HG03159 (cell line): ENCODE measurements around the gene WDR37.
"Not testable (repeated sequence)": the region's sequence is repeated elsewhere in the genome, so short reads cannot be mapped to it uniquely, and the experiment has no call there.

Experiments used
- ATAC-seq: cut with Tn5 transposase; IDR thresholded peaks from one replicate; pipeline ENCODE4 v1.9.1; 2021; ENCODE audit warnings: mild to moderate bottlenecking, moderate library complexity; ENCODE audit not compliant: unreplicated experiment

Gene WDR37

DNA sequence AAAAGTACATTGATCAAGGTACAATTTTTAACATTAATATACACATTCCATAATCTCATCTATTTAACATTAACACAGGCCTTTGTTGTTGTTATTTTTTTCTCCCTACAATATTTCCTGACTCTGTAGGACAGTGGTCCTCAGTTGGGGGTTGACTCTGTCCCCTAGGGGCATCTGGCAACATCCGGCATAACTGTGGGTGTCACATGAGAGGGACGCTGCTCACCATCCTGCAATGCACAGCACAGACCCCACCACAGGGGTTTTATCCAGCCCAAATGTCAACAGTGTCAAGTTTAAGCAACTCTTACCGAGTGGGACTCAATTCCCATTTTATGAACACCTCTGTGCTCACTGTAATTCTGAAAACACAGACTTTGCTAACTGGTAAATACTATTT, 16.1 kb upstream of the WDR37 start:
- no peak for ATAC-seq

GRCh38 chr10:1041514-1041913, 14.7 kb upstream of the WDR37 start:
- ATAC-seq = no peak

GRCh38 chr10:1043532-1043995, 12.6 kb upstream of the WDR37 start:
- peak; percentile 73 for ATAC-seq

GRCh38 chr10:1044146-1044545, 12.0 kb upstream of the WDR37 start:
- no peak for ATAC-seq

GRCh38 chr10:1044964-1045363, 11.2 kb upstream of the WDR37 start:
- no peak for ATAC-seq

- ATAC-seq = no peak
Observed at GRCh38 chr10:1045415-1045814, 10.8 kb upstream of the WDR37 start.

GRCh38 chr10:1047937-1048336, 8.2 kb upstream of the WDR37 start:
- ATAC-seq = no peak

GRCh38 chr10:1048349-1048731, 7.8 kb upstream of the WDR37 start:
- peak; percentile 7 for ATAC-seq

DNA sequence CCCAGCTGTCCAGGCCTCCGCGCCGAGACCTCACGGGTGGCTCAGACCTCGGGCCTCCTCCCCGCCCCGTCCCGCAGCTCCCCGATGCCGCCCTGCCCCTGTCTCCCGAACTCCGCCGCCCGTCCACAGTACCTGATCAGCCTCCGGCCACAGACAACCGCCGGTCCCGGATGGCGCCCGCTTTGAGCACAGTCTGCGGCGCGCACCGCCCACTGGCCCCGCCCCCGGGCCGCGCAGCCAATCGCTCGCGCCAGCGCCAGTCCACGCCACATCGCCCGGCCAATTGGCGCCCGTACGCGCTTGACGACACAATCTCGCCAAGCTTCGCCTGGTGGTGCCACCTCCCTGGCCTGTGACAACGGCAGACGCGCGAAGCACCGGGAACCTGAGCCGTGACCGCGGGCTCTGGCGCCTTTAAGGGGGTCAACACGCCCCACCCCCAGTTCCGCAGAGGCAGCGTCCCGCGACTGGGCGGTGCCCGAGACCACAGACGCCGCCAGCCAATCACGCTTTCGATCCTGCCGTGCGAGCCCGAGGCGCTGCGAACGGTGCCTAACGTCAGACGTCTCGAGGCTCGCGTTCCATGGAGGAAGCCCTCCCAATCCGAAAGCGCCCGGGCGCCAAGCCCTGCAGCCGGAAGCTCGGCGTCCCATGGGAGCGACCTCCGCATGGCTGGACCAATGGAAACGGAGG, 7.3 kb upstream of the WDR37 start, which contains the start of gene IDI1:
Gene IDI1 (minus strand): TSS at position 388 of the 693 bp plus-strand sequence. CDS start 116 bp downstream, at position 272.
- ATAC-seq = peak; percentile 82

GRCh38 chr10:1049425-1049958, 6.7 kb upstream of the WDR37 start:
- ATAC-seq = peak; percentile 0

- ATAC-seq = no peak
Observed at GRCh38 chr10:1050145-1050544, 6.0 kb upstream of the WDR37 start.

GRCh38 chr10:1050554-1050953, 5.6 kb upstream of the WDR37 start:
- ATAC-seq = no peak

DNA sequence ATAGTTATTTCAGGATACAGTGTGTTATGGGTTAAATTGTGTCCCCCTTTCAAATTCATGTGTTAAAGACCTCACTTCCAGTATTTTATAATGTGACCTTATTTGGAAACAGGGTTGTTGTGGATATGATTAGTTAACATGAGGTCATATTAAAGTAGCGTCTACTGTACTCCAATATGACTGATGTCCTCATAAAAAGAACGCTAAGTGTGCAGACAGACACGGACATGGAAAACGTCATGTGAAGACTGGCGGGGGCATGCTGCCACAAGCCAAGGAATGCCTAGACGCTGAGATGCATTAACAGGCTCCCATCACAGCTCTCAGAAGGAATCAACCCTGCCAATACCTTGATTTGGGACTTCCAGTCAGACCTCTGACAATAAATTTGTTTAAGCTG, 1.5 kb upstream of the WDR37 start:
- no peak for ATAC-seq

DNA sequence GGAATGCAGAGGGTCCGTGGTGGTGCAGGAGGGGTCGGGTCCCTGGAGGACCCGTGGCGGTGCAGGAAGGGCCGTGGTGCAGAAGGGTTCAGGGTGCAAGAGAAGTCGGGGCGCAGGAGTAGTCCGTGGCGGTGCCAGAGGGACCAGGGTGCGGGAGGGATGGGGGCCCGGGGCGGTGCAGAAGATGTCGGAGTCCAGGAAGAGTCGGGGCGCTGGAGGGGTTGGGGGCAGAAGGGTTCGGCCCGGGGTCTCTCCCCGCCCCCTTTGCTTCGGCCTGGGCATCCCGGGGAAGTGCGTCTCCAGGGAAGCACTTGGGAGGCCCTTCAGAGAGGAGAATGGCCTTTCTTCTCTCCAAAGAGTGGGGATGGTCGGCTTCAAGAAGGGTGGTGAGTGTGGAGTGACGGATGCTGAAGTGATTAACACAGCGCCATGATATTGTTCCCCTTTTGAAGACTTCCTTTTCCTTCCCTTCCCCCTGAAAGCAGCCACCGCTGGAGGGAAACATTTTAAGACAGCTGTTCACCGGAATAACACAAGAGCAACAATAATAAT, 997 bp downstream of the WDR37 start:
- ATAC-seq = peak; percentile 19

DNA sequence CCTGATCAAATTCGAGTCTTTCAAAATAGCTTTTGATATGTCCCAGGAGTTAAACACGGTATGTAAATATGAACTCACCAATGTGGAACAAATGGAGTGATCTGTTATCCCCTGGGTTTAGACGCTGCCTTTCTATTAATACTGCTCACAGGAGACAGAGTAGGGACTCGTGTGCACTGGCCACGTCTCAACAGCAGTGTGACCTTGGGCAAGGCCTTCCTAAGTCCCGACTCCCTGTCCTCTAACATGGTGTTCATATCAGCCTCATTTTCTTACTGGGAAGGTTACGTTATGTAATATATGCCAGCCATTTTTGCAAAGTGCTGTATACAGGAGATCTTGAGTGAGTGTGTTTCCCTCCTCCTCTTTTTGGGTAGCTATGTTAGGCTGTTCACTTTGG, 1.8 kb downstream of the WDR37 start:
- ATAC-seq = no peak

DNA sequence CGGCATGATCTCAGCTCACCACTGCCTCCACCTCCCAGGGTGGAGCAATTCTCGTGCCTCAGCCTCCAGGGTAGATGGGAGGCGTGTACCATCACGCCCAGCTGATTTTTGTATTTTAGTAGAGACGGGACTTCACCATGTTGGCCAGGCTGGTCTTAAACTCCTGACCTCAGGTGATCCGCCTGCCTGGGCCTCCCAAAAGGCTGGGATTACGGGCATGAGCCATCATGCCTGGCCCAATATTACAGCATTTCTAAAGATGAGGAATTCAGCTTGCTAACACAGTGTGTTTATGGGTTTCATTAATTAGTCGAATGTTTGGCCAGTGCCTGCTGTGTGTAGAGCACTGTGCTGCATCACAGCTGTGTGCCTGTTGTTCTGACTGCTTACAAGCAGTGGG, 3.7 kb downstream of the WDR37 start:
- ATAC-seq = no peak

DNA sequence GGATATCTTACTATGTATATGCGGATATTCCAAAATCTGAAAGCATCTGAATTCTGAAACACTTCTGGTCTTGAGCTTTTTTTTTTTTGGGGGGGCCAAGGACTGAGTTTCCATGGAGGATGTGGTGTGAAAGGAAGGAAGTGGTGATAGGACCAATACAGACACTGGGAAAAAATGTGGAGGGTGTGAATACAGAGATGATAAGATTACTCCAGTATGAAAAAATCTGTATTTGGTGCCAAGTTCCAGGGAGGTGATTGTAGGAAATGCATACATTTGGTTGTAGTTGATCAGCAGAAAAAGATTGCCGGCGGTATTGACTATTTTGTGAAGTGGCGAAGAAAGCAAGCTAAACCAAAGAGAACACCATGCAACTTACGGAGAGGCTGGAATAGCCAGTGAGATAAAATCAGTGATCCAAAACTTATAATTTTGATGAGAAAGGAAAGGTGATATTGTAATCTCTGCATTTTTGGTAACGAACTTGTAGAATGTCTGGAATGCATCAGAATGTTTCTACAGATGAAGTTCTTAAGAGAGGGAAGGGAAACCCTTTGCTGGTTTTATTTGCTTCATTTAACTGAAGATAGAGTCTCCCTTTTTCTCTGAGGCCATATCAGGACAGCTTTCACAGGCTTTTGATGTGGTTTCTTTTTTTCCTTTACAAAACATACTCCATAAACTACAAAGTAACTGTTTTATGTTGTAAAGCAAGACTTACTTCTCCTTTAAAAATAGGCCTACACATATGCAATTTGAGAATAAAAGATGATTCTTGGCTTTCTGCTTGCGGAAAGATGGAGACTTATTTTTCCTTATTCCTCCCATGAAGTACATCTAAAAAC, 6.0 kb downstream of the WDR37 start:
- ATAC-seq = no peak

- no peak for ATAC-seq
Observed at GRCh38 chr10:1063232-1063865, 7.2 kb downstream of the WDR37 start.

GRCh38 chr10:1064964-1065247, 8.7 kb downstream of the WDR37 start:
- ATAC-seq = no peak

- not testable (repeated sequence) for ATAC-seq
Observed at GRCh38 chr10:1066734-1067133, 10.5 kb downstream of the WDR37 start.
